Measurements from ENCODE around the gene DGKD. TPM values are rescaled to one million over a fixed set of nuclear protein-coding genes. Genes with fewer than 3 reads are reported as not detected.

Gene DGKD
- total and polyA plus RNA-seq, 10 of the 15 experiments (the other 5 are each of a cell fraction or from before 2014, with no cell fraction given) = 2.7 to 81.9 (median 27.0) TPM

GRCh38 chr2:233501198-233502076 is 147.1 kb downstream of the DGKD start:
- peak; percentile 72 for TF ChIP-seq RUNX3 (IDR thresholded peaks at IDR 0.05; ENCODE audit: low read length)
- 0 out of 2 replicates have a peak, but pooled peaks have one; percentile 33 for TF ChIP-seq EED (IDR thresholded peaks at IDR 0.05; ENCODE audit: low read depth)
- TF ChIP-seq JUNB (IDR thresholded peaks at IDR 0.05) = peak; percentile 45
- TF ChIP-seq NFIC (IDR thresholded peaks at IDR 0.05; ENCODE audit: low read depth, low read length) = peak; percentile 47; the same call in 1 of the 2 replicates
- no peak for TF ChIP-seq ESRRA (IDR thresholded peaks at IDR 0.05; ENCODE audit: low read length)
- intact Hi-C loops (cut with micrococcal nuclease; ENCODE audit: unreplicated experiment) = no loop called here
- H3K4me3 ChIP-seq = no peak overlapping the region; the same call in 1 of the 2 replicates
- ChIA-PET SMC1A (ENCODE audit: uncharacterized antibody, unreplicated experiment) (interaction anchor here (1.4 kb wide), 1 partner anchor 19 kb away, joined by 6 read pairs; no protein-coding TSS in a partner anchor), CTCF (interaction anchor here (1.7 kb wide), 1 partner anchor 10 kb away, joined by 6 read pairs; no protein-coding TSS in a partner anchor), POLR2A (no interaction called here), RAD21 (ENCODE audit: unreplicated experiment) (interaction anchor here (2.8 kb wide), 1 partner anchor 11 kb away, joined by 8 read pairs; no protein-coding TSS in a partner anchor)
- no peaks in the 10 kb centered on the region for H3K27me3 ChIP-seq (replicated peaks in 1 of 2; ENCODE audit: control insufficient read depth in 2 of 2, insufficient read depth in 2 of 2, low read length in 1 of 2)
- H3K9ac ChIP-seq (ENCODE audit: control insufficient read depth, insufficient read depth, low read length) = no peak overlapping the region
- peak overlapping the region; percentile 21; the same call in 1 of the 2 replicates for H3K27ac ChIP-seq (ENCODE audit: control insufficient read depth, insufficient read depth)
- ATAC-seq = peak; percentile 70
- H2AFZ ChIP-seq (ENCODE audit: control insufficient read depth, low read depth, low read length) = no peak overlapping the region
- H3K4me2 ChIP-seq (ENCODE audit: control insufficient read depth, insufficient read depth) = no peak overlapping the region
- no peaks in the 10 kb centered on the region for H3K79me2 ChIP-seq (ENCODE audit: control insufficient read depth, insufficient read depth, low read length)
- peaks cover 11% of the 10 kb centered on the region; the same call in 1 of the 2 replicates for H3K4me1 ChIP-seq (ENCODE audit: control insufficient read depth, insufficient read depth, low read length)
- 65% methylated on average over 3 of the region's 3 CpGs for WGBS (ENCODE audit: insufficient coverage, insufficient replicate concordance, low lambda C conversion rate, missing lambda C conversion rate)
- peaks cover 0 to 5% of the 10 kb centered on the region in 2 experiments; a peak in 1 of 4 replicates for H3K36me3 ChIP-seq (ENCODE audit: control insufficient read depth in 2 of 2, insufficient read depth in 2 of 2, low read length in 1 of 2)
- no peak for DNase-seq (ENCODE audit: low read depth, low spot score)
- FAIRE-seq = peak; percentile 66
- no TSS peak for BruUV-seq (replicated peaks)
- peaks cover 12% of the 10 kb centered on the region for H3K9me3 ChIP-seq (replicated peaks; ENCODE audit: control insufficient read depth, insufficient read depth, low read length)
- in situ Hi-C loops (cut with MboI) = no loop called here
- H4K20me1 ChIP-seq (ENCODE audit: control insufficient read depth, insufficient read depth) = no peaks in the 10 kb centered on the region

- FAIRE-seq = no peak
- no TSS peak for BruUV-seq (replicated peaks)
- CTCF ChIA-PET = interaction anchor here (0.9 to 1.4 kb wide), 3 partner anchors 8 to 84 kb away, joined by 3 to 5 read pairs (median 3); no protein-coding TSS in a partner anchor
Observed at GRCh38 chr2:233503481-233503880, 149.2 kb downstream of the DGKD start.

More at GRCh38 chr2:233503481-233503880, 149.2 kb downstream of the DGKD start:
- H3K9ac ChIP-seq (ENCODE audit: control insufficient read depth, insufficient read depth, low read length) = no peak overlapping the region
- ChIA-PET SMC1A (ENCODE audit: uncharacterized antibody, unreplicated experiment) (interaction anchor here (1.2 to 1.3 kb wide), 2 partner anchors 9 to 18 kb away, joined by 4 to 9 read pairs; no protein-coding TSS in a partner anchor), POLR2A (no interaction called here), RAD21 (ENCODE audit: unreplicated experiment) (interaction anchor here (2.8 kb wide), 1 partner anchor 9 kb away, joined by 8 read pairs; no protein-coding TSS in a partner anchor)
- no peak overlapping the region for H3K4me3 ChIP-seq
- no peak overlapping the region for H3K4me2 ChIP-seq (ENCODE audit: control insufficient read depth, insufficient read depth)
- no peaks in the 10 kb centered on the region for H4K20me1 ChIP-seq (ENCODE audit: control insufficient read depth, insufficient read depth)
- H2AFZ ChIP-seq (ENCODE audit: control insufficient read depth, low read depth, low read length) = no peak overlapping the region
- H3K27me3 ChIP-seq (replicated peaks in 1 of 2; ENCODE audit: control insufficient read depth in 2 of 2, insufficient read depth in 2 of 2, low read length in 1 of 2) = no peaks in the 10 kb centered on the region
- no peaks in the 10 kb centered on the region for H3K79me2 ChIP-seq (ENCODE audit: control insufficient read depth, insufficient read depth, low read length)
- intact Hi-C loops (cut with micrococcal nuclease; ENCODE audit: unreplicated experiment) (no loop called here), in situ Hi-C loops (cut with MboI) (no loop called here)
- TF ChIP-seq CBX3 (IDR thresholded peaks at IDR 0.05; ENCODE audit: borderline replicate concordance, low read depth) (0 out of 2 replicates have a peak, but pooled peaks have one; percentile 98), CBX5 (IDR thresholded peaks at IDR 0.05; ENCODE audit: low read depth) (peak; percentile 77), KLF5 (IDR thresholded peaks at IDR 0.05; ENCODE audit: partially characterized antibody) (peak; percentile 52), ZNF384 (IDR thresholded peaks at IDR 0.05; ENCODE audit: borderline replicate concordance, low read depth, low read length) (0 out of 2 replicates have a peak, but pooled peaks have one; percentile 21), POU2F2 (IDR thresholded peaks at IDR 0.05; ENCODE audit: borderline replicate concordance, low read depth, low read length) (peak; percentile 58; the same call in 1 of the 3 replicates), ETV6 (conservative IDR thresholded peaks at IDR 0.05 in 1 of 2, IDR thresholded peaks at IDR 0.05 in 1 of 2; ENCODE audit: borderline replicate concordance in 1 of 2, low read depth in 1 of 2) (no peak), KDM1A (IDR thresholded peaks at IDR 0.05; ENCODE audit: borderline replicate concordance) (0 out of 2 replicates have a peak, but pooled peaks have one; percentile 24), E2F8 (IDR thresholded peaks at IDR 0.05; ENCODE audit: low read depth, partially characterized antibody) (no peak)
- WGBS (ENCODE audit: insufficient coverage, insufficient replicate concordance, low lambda C conversion rate, missing lambda C conversion rate) = 100% methylated on average over 1 of the region's 1 CpG
- no peak for ATAC-seq
- peaks cover 0 to 5% of the 10 kb centered on the region in 2 experiments; a peak in 1 of 4 replicates for H3K36me3 ChIP-seq (ENCODE audit: control insufficient read depth in 2 of 2, insufficient read depth in 2 of 2, low read length in 1 of 2)
- H3K27ac ChIP-seq (ENCODE audit: control insufficient read depth, insufficient read depth) = peak overlapping the region; percentile 50; the same call in 1 of the 2 replicates
- H3K4me1 ChIP-seq (ENCODE audit: control insufficient read depth, insufficient read depth, low read length) = peaks cover 7% of the 10 kb centered on the region; the same call in 1 of the 2 replicates
- DNase-seq (ENCODE audit: low read depth, low spot score) = no peak
- peaks cover 12% of the 10 kb centered on the region for H3K9me3 ChIP-seq (replicated peaks; ENCODE audit: control insufficient read depth, insufficient read depth, low read length)
